Measurements from ENCODE around the gene ALKBH3.

ALKBH3 gene

GRCh38 chr11:43924112-43924855 is 43.7 kb downstream of the ALKBH3 start:
- CTCF ChIA-PET = interaction anchor here (1.0 to 4.5 kb wide), 6 partner anchors 9 to 113 kb away, joined by 3 to 26 read pairs (median 4); no protein-coding TSS in a partner anchor
- H3K4me3 ChIP-seq (ENCODE audit: low read depth, low read length) = no peak overlapping the region
- TF ChIP-seq CTCF (IDR thresholded peaks at IDR 0.05; ENCODE audit: insufficient read depth, low read length, missing control alignments) = no peak
- POLR2A ChIA-PET = interaction anchor here (0.9 to 1.7 kb wide), 4 partner anchors 13 to 21 kb away, joined by 3 to 22 read pairs (median 4); partner anchors contain the start of gene C11orf96
- no peak for DNase-seq (ENCODE audit: low read depth, low spot score)

- ChIA-PET POLR2A (interaction anchor here (1.1 kb wide), 1 partner anchor 17 kb away, joined by 4 read pairs; the partner anchor contains the start of gene C11orf96), CTCF (interaction anchor here (0.9 to 4.5 kb wide), 6 partner anchors 8 to 169 kb away, joined by 3 to 26 read pairs (median 4); no protein-coding TSS in a partner anchor)
- no peak for TF ChIP-seq CTCF (IDR thresholded peaks at IDR 0.05; ENCODE audit: insufficient read depth, low read length, missing control alignments)
- no peak for DNase-seq (ENCODE audit: low read depth, low spot score)
- H3K4me3 ChIP-seq (ENCODE audit: low read depth, low read length) = no peak overlapping the region
These were observed 44.7 kb downstream of the ALKBH3 start for GRCh38 chr11:43925063-43925931.

GRCh38 chr11:43925932-43926505 is 45.4 kb downstream of the ALKBH3 start:
- TF ChIP-seq CTCF (IDR thresholded peaks at IDR 0.05; ENCODE audit: insufficient read depth, low read length, missing control alignments) = no peak
- POLR2A ChIA-PET = no interaction called here
- CTCF ChIA-PET = interaction anchor here (0.7 to 2.1 kb wide), 5 partner anchors 13 to 168 kb away, joined by 3 to 4 read pairs (median 3); no protein-coding TSS in a partner anchor
- DNase-seq (ENCODE audit: low read depth, low spot score) = no peak
- H3K4me3 ChIP-seq (ENCODE audit: low read depth, low read length) = no peak overlapping the region

- DNase-seq (ENCODE audit: low read depth, low spot score) = no peak
- POLR2A ChIA-PET = no interaction called here
- CTCF ChIA-PET = interaction anchor here (1.2 kb wide), 2 partner anchors 10 to 37 kb away, joined by 3 read pairs; no protein-coding TSS in a partner anchor
- no peak for TF ChIP-seq CTCF (IDR thresholded peaks at IDR 0.05; ENCODE audit: insufficient read depth, low read length, missing control alignments)
- no peak overlapping the region for H3K4me3 ChIP-seq (ENCODE audit: low read depth, low read length)
These were observed 46.4 kb downstream of the ALKBH3 start for GRCh38 chr11:43927070-43927469.

- DNase-seq (ENCODE audit: low read depth, low spot score) = no peak
- ChIA-PET CTCF (interaction anchor here (1.2 to 1.3 kb wide), 5 partner anchors 9 to 107 kb away, joined by 3 to 8 read pairs (median 4); no protein-coding TSS in a partner anchor), POLR2A (interaction anchor here (2.2 kb wide), 1 partner anchor 14 kb away, joined by 11 read pairs; the partner anchor contains the start of gene C11orf96)
- TF ChIP-seq CTCF (IDR thresholded peaks at IDR 0.05; ENCODE audit: insufficient read depth, low read length, missing control alignments) = no peak
- no peak overlapping the region for H3K4me3 ChIP-seq (ENCODE audit: low read depth, low read length)
These were observed 47.5 kb downstream of the ALKBH3 start for GRCh38 chr11:43927925-43928707.
